ENCODE results near the gene PNMA6A.
"Not testable (repeated sequence)": the region's sequence is repeated elsewhere in the genome, so short reads cannot be mapped to it uniquely, and the experiment has no call there.

PNMA6A gene

DNA sequence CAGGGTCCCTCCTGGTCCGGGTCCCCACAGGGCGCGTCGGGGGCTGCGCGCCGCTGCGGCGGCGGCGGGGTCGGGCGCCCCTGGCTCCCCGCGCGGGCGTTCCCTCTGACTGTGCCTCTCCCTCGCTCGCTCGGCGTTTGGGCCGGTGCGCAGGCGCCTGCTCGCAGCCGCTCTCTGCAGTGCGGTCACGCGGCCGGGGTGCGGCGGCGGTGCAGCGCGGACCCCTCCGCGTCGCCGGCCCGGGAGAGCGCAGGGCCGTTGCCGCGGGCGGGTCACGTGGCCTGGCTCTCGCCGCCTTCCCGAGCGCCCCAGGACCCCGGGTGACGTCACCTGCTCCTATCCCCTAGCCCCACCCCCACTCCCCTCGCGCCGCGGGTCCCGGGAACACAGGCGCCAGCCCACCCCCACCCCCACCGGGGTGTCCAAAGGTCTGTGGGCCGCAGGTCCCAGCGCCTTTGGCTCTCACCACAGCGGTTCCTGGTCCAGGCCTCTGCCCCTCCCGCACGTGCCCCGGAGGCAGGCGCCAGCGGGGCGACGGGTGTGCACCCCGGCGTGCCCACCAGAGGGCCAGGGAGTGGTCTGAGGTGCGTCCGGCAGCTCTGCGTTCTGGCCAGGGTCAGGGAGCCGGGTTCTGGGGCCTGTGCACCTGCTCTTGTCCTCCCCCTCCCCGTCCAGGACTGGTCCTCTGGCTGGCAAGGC is 5.3 kb downstream of the PNMA6A start:
- DNase-seq = not testable (repeated sequence)

DNA sequence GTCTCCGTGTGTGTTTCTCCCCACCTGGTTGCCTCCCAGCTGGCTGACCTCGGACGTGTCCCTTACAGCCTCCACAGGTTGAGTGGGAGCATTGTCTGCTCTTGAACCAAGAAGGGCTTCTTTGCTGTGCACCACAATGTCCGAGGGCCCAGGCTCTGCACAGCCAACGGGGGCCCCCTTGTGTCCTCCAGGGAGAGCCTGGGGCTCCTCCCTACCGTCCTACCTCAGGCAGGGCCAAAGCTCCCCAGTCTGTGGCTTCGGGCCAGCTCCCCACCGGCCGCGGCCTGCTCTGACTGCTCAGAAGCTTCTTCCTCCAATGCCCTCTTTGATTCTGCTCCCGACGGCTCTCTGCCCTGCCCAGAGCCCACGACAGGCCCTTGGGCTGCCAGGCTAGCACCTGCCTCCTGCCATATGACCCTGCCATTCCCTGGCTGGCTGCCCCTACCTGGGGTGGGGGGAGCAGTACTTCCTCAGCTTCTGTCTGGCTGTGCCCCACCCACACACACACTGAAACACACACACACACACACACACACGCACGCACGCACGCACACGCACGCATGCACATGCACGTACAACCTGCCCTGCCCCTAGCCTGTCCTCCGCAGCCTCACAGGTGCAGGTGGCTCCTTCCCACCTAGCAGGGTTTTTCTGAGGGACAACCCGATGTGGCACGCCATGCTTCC is 11.1 kb downstream of the PNMA6A start:
- not testable (repeated sequence) for DNase-seq

DNA sequence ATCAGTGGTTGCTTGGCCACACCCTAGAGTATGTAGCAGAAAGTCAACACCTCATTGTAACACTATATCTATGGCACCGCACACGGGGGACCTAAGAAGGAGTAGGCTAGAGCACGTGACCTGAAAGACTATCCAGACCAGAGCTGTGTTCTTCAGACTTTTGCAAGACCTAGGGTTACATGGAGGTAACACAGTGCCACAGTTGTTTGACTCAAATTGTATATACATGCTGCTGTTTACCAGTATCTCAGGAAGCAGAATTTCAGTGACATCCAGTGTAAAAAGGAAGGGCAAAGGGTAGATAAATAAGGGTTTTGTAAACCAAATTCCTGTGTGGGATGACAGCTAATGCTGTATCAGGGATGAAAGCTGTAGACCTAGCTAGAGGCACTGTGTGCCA is 30.2 kb downstream of the PNMA6A start:
- DNase-seq = no peak

DNA sequence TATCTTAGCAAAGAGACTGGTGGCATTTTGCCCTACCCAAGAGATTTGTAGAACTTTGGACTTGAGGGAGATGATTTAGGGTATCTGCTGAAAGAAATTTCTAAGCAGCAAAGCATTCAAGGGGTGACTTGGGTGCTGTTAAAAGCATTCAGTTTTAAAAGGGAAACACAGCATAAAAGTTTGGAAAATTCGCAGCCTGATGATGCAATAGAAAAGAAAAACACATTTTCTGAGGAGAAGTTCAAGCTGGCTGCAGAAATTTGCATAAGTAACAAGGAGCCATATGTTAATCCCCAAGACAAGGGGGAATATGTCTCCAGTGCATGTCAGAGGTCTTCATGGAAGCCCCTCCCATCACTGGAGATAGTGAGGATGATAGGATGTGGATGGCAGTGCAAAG is 32.7 kb downstream of the PNMA6A start:
- not testable (repeated sequence) for DNase-seq

DNA sequence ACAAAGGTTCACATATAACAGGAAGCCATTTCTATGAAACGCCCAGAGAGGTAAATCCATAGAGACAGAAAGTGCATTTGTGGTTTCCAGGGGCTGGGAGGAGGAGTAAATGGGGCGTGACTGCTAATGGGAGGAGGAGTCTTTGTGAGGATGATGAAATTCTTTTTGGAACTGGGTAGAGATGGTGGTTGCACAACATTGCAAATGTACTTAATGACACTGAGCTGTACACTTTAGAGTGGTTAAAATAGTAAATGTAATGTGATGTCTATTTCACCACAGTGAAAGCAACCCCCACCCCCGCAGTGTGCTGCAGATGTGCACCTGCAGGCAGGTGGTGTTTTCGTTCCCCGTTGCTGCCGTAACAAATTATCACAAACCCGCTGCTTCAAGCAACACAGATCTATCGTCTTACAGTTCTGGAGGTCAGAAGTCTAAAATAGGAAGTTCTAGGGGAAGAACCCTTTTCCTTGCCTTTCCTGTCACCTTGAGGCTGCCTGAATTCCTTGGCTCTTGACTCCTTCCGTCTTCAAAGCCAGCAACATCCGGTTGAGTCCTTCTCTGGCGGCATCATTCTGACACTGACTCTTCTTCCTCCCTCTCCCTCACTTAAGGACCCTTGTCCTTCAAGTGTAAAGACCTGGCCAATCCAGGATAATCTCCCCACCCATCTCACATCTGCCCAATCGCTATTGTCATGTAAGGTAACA is 34.0 kb downstream of the PNMA6A start:
- not testable (repeated sequence) for DNase-seq

DNA sequence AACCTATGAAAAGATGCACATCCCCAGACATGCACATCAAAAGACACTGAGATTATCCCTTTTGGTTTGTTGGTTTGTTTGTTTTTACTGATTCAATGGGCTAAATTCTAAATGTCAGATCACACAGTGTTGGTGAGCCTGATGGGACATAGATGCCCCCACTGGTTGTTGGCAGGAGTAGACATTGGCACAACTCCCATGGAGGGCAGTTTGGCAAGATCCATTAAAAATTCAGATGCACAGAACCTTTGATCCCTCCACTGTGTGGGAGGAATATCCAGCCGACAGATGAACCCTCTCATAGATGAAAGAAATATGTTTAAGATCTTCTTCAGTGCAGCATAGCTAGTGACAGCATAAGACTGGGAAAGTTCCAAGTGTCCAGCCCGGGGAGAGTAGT is 38.5 kb downstream of the PNMA6A start:
- DNase-seq = not testable (repeated sequence)

DNA sequence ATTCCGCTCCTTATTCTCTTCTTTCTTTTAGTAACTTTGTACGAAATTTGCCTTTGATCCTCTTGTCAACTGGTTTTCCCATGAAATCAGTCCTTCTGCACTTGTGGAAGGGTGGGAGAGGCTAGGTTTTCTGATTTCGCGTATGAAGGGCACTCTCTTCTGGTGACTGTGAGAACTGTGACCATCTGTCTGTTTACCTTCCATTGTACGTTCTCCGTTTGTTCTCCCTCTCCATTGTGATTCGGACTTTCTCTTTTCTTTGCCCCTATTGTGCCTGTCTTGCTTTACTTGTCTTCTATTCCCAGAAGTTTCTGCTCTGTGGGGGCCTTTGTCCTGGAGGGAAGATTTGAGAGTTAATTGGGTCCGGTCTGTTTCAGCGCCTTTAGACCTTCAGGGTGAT is 41.6 kb downstream of the PNMA6A start:
- not testable (repeated sequence) for DNase-seq

DNA sequence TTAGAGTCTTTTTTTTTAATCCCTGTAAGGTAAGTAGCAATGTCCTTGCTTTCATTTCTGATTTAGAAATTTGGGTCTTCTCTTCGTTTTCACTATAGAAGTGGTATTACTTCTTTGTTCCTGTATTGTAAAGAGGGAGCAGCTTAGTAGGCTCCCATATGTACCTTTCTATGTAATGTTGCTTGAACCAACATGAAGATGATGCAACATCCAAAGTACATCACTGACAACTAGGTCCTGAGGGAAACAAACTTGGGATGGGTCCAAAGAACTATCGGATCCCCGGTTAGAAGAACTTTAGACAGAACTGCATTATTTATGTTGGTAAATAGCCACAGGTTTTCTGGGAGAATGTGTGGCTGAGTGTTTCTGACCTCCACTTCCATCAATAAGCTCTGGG is 45.5 kb downstream of the PNMA6A start:
- DNase-seq = not testable (repeated sequence)

DNA sequence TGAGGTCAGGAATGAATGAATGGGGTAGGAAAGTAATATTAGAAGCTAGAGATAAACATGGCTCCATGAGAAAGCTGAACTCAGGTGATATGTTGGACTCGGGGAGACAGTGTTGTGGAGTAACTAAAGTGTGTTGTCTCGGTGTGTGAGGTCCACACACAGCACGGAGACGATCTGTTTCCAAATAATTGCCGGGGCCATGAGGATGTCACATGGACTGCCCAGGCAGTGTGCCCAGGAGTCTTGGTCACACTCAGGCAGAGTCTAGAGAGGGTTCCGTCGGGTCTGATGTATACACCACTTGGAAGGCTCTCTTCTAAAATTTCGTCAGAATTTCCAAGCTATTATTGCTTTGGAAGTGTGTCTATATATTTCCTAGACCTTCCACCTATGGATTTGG is 48.0 kb downstream of the PNMA6A start:
- not testable (repeated sequence) for DNase-seq

DNA sequence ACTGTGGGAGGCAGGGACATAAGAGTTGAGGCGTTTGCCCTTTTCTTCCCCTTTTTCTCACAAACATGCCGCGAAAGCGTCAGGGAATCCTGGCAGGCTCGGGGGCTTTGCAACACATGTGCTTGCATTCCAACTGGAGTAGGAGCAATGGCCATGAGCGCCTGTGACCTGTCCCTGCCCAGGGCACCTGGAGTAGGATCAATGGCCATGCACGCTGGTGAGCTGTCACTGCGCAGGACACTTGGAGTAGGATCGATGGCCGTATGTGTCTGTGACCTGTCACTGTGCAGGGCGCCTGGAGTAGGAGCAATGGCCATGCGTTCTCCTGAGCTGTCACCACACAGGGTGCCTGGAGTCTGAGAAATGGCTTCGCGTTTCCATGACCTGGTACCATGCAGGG is 51.2 kb downstream of the PNMA6A start:
- not testable (repeated sequence) for DNase-seq
